ENCODE results near the gene LAMB3.

LAMB3 gene

GRCh38 chr1:209630383-209631225 is 21.6 kb downstream of the LAMB3 start:
- DNase-seq, result no peak

GRCh38 chr1:209629621-209630382 is 22.4 kb downstream of the LAMB3 start:
- no peak for DNase-seq

- no peak for DNase-seq
Measured at GRCh38 chr1:209628618-209629299, 23.5 kb downstream of the LAMB3 start.

DNA sequence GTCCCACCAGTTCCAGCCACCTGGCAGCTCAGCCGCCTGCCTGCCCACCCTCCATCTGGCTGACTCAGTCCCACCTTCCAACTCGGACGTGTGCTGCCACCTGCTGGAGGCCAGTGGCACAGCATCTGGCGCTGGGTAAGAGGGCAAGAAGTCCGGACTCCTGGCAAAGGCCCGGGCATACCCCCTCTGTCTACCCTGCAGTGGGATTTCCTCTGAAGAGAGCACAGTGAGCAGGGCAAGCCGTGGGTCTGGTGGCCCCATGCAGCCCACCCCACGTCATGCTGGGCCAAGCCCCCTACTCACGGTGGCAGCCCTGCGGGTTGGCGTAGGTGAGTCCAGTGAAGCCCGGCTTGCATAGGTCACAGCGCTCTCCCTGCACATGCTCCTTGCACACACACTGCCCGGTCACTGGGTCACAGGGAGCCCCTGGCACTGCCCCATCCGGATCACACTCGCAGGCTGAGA is 24.5 kb downstream of the LAMB3 start:
- peak; percentile 67 for DNase-seq

- DNase-seq, result no peak
Measured at GRCh38 chr1:209627027-209627731, 25.0 kb downstream of the LAMB3 start.

- DNase-seq, result no peak
Measured at GRCh38 chr1:209626346-209627026, 25.7 kb downstream of the LAMB3 start.

GRCh38 chr1:209625791-209626285 is 26.4 kb downstream of the LAMB3 start:
- DNase-seq, result peak; percentile 13

GRCh38 chr1:209624558-209625549 is 27.4 kb downstream of the LAMB3 start:
- DNase-seq, result peak; percentile 75

DNA sequence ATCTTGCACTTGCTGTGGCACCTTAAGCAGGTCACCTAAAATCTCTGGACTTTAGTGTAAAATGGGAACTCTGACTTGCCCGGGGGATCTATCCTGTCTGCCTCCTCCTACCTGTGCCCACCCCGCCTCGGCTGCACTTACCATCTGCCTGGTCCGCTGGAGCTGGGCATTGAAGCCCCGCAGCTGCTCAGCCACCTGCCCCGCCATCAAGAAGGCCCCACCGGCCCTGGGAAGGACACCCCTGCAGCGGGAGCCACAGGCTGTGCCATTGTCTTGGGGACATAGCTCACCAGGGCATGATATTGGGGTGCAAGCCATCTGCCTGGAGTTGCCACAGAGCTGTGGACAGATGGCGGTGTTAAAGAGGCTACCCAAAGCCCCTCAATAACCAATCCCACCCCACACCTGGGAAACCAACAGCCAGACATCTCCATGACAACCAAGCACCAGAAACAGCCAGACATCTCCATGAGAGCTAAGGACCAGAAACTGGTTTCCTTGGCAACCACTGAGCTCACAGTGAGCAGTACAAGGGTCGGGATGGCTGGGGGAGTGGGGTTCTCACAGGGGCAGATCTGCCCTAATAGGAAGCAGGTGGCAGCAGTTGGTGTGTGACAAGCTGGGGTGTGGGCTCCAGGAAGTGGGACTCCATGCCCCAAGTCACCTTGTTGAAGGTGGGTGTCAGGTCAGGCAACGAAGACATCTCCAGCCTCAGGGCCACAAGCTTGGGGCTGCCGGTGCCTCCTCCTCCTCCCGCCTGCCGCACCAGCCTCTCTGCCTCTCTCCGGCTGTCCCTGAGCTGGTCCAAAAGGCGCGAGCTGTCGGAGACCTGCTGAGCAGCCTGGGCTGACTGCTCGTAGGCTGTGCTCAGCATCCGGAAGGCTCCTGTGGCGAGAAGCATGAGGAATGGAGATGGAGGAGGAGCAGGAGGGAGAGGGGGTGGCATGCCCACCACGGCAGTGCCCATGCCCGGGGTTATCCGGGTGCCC is 29.1 kb downstream of the LAMB3 start:
- no peak for DNase-seq

DNA sequence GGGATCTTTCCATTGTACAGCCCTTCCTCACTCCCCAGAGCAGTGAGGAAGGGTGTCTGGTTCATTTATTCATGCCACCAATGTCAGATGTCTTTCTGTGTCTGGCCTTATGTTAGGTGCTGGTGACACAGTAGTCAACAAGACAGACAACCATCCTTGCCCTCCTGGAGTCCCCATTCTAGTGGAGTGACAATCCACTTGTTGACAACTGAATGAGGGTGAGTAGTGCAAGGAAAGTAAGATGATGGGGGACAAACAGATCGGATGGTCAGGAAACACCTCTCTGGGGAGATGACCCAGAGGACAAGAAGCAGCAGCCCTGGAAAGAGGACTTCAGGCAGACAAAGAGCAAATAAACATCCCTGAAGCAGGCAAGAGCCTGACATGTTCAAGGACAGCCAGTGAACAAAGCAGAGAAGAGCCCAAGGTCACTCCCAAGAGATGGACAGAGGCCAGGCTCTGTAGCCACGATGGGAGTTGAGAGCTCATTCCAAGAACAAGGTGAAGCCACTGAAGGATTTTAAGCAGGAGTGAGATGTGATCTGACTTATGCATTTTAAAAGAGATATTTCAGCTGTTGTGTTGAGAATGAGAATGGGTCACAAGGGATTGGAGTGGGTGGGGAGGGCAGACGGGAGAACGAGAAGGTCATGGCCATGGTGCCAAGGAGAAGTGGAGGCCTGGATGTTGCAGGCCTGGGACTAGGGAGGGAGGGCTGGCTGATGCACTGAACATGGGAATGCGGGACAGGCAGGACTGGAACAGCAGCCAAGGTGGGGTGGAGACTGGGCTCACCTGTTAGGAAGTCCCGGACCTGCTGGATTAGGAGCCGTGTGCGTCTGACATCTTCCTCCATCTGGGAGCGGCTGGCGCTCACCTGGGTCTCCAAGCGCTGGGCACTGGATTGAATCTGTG is 30.2 kb downstream of the LAMB3 start:
- no peak for DNase-seq

DNA sequence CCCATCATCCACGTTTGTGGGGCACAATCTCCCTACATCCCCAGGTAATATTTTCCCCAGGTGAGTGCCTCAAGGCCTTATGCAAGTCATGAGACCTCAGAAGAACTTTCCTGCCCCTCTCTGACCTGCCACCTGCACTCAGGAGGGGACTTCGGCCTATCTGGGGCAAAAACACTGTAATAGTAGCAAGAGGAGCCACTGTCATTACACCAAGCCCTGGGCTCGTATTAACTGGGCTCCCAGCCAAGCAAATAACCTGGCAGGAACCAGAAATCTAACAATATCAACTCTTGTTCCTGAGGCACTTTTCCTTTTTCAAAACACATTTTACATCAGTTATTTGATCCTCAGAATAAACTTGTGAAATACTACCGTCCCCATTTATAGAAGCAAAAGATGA is 30.9 kb downstream of the LAMB3 start:
- DNase-seq, result no peak

GRCh38 chr1:209620487-209620884 is 31.7 kb downstream of the LAMB3 start:
- DNase-seq, result no peak

DNA sequence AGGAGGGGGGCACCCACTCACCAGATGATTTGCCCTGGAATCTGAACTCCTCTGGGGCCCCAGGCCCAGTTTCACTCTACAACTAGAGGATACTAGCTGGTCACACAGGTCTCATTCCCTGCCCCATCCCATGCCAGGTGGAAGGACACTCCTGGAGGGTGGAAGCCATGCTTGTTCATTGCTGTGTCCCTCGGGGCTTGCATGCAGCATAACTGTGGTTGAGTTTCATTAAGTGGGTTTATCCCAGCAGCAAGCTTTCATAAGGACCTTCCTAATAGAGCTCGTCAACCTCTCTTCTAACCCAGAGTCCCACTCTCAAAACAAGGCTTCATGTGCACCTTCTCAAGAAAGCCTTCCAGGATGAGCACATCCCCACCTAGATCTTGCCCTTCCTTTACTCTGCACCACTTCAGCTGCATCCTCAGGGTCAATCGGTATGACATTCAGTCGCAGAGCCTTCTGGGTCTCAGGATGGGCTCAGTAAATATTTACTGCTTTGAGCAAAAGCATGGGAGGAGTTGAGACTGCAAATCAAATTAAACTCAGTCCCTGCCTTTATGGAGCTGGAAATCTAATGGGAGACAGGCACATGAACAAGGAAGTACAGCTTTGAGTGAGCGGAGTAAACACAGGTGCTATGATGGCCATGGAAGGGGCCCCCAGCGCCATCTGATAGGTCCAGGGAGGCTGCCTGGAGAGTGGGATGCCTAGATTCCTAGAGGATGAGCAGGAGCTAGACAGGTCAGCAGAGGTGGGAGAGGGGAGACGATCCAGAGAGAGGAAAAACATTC is 32.3 kb downstream of the LAMB3 start:
- no peak for DNase-seq

DNA sequence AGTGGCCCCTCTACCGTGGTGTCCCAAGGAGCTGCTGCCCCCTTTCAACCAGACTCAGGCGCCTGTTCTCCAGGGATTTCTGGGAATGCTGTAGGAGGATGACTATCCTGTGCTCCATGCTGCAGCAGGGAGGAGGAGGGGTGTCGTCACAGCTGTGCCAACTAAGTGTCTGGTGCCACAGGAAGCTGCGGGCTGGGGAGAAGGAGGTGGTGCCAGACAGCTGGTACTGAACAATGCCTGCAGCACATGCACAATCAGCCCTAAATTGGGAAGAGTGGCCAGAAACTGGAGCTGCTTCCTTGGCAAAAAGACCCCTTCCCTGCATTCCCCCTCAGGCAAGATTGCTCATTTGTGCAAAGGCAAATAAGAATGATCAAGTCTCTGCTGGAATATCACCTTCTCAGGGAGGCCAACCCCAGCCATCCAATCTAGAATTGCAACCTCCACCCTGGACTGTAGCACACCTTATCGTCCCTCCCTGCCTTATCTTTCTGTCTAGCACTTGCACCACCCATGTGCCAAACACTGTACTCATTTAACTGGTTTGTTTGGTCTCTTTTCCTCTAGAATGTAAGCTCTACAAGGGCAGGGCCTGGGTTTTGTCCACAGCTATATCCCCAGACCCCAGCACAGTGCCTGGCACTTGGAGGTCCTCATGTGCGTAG is 33.3 kb downstream of the LAMB3 start:
- DNase-seq, result no peak

GRCh38 chr1:209618291-209618690 is 33.9 kb downstream of the LAMB3 start:
- DNase-seq, result no peak

DNA sequence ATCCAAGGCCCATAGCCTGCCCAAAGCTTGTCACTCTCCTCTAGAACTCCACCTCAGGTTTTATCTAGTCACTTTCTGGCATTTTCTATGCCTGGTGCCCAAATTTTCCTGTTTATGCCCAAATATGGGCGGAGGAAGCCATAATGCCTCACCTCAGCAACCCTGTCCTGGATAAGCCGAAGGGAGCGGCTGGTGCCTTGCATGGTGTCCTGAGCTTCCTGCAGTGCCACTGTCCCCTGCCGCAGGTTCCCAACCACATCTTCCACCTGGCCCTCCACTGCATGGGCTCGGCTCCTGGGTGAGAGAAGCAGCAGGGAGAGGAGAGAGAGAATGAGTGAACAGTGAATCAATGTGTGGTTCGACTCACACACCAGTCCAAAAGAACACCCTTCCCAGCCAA is 34.5 kb downstream of the LAMB3 start:
- no peak for DNase-seq

Data from kidney glomerular epithelial cell (primary cell).